Type B pancreatic cell (in vitro differentiated cells): Measurements from ENCODE around the gene OR10A6. TPM values are rescaled to one million over a fixed set of nuclear protein-coding genes. Genes with fewer than 3 reads are reported as not detected.

ENCODE experiments used
- DNase-seq: peaks from one replicate; pipeline ENCODE4 v3.0.0; 2021; ENCODE audit warnings: mixed read lengths; ENCODE audit not compliant: unreplicated experiment; ENCODE audit errors: extremely low spot score
- H3K27ac Mint-ChIP-seq: 2 replicates; pipeline ENCODE4 v1.8.0; 2021; ENCODE audit warnings: mild to moderate bottlenecking, mixed read lengths
- H3K27me3 Mint-ChIP-seq: 2 replicates; pipeline ENCODE4 v1.8.0; 2021; ENCODE audit warnings: mixed read lengths
- H3K36me3 Mint-ChIP-seq: 2 replicates; pipeline ENCODE4 v1.8.0; 2021; ENCODE audit warnings: mixed read lengths
- H3K4me1 Mint-ChIP-seq: one replicate; pipeline ENCODE4 v1.8.0; 2021; ENCODE audit warnings: mixed read lengths; ENCODE audit not compliant: unreplicated experiment
- H3K4me3 Mint-ChIP-seq: 2 replicates; pipeline ENCODE4 v1.8.0; 2021; ENCODE audit warnings: mild to moderate bottlenecking, mixed read lengths
- H3K9me3 Mint-ChIP-seq: 2 replicates; pipeline ENCODE4 v1.8.0; 2021; ENCODE audit warnings: mixed read lengths
- total RNA-seq: library from RNA; stranded (reverse); gene quantifications from 2 replicates; pipeline ENCODE4 v1.2.1, GENCODE V29; 2021; ENCODE audit warnings: low replicate concordance
- TF ChIP-seq, protein P1 (sequence below): fragments of 200-600 bp; sonication (generic); conservative IDR thresholded peaks from 2 replicates; pipeline ENCODE4 v1.5.0; 2021; ENCODE audit warnings: antibody characterized with exemption, mild to moderate bottlenecking

OR10A6 gene
- total RNA-seq, 1 donor from 2014 or later = not detected

DNA sequence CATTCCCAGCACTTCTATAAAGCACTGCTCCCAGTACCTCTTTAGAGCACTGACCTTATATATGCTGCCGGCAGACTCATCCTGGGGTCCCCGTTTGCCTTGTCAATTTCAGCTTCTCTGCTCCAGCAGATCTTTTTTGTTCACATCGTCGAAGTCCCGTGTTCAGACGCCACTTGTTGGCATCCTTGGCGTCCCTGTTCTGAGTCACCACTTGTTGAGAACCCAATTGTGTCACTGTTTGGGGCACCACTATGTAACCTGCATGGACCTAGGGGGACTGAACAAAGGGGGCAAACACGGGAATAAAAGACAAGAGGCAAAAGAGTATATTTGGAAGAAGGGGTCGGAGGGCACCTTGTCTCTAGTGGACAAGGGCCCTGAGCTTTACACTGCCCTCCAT lies 25.5 kb downstream of the OR10A6 start:
- Mint-ChIP-seq H3K9me3 (no peaks in the 10 kb centered on the region), H3K27me3 (no peaks in the 10 kb centered on the region), H3K4me3 (peak overlapping the region; percentile 68), H3K27ac (peak overlapping the region; percentile 97), H3K36me3 (no peaks in the 10 kb centered on the region), H3K4me1 (peaks cover 26% of the 10 kb centered on the region)
- no peak for DNase-seq
- TF ChIP-seq, protein P1, sequence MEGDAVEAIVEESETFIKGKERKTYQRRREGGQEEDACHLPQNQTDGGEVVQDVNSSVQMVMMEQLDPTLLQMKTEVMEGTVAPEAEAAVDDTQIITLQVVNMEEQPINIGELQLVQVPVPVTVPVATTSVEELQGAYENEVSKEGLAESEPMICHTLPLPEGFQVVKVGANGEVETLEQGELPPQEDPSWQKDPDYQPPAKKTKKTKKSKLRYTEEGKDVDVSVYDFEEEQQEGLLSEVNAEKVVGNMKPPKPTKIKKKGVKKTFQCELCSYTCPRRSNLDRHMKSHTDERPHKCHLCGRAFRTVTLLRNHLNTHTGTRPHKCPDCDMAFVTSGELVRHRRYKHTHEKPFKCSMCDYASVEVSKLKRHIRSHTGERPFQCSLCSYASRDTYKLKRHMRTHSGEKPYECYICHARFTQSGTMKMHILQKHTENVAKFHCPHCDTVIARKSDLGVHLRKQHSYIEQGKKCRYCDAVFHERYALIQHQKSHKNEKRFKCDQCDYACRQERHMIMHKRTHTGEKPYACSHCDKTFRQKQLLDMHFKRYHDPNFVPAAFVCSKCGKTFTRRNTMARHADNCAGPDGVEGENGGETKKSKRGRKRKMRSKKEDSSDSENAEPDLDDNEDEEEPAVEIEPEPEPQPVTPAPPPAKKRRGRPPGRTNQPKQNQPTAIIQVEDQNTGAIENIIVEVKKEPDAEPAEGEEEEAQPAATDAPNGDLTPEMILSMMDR = no peak

DNA sequence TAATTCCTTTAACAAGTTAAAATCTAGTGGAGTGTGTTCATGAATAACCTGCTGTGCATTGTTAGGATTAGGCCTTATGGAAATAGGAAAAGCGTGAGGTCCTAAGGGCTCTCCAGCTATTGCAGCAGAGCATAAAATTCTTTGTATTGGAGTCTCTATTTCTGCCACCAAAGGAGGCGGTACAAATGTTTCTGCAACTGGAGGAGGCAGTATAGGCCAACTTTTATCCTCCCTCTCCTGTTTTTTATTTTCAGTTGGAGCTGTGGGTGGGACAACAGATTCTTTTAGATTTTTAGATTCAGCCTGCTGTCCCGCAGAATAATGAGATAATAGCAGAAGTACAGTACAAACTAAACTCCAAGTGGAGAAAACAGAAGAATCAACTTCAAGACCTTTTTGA lies 26.2 kb downstream of the OR10A6 start:
- Mint-ChIP-seq H3K9me3 (no peaks in the 10 kb centered on the region), H3K4me3 (peak overlapping the region; percentile 68), H3K27ac (peak overlapping the region; percentile 97), H3K27me3 (no peaks in the 10 kb centered on the region), H3K4me1 (peaks cover 26% of the 10 kb centered on the region), H3K36me3 (no peaks in the 10 kb centered on the region)
- TF ChIP-seq, protein P1 = peak; percentile 23
- DNase-seq = no peak

DNA sequence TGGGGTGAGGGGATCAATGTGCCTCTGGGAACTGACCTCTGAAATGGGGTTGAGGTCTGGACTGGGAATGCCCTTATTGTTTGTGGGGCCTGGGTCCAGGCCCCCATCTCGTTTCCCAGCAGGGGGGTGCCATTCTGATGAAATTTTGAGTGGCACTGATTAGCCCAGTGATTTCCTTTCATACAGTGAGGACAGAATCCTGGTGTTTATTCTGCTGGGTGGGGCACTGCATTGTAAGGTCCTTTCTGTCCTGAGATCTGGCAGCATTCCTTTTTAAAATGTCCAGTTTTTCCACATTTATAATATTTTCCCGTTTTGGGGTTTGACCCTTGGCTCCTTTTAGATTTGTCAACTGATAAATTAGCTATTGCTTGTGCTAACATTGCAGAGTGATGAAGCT lies 27.1 kb downstream of the OR10A6 start:
- Mint-ChIP-seq H3K36me3 (no peaks in the 10 kb centered on the region), H3K27me3 (no peaks in the 10 kb centered on the region), H3K4me1 (peaks cover 26% of the 10 kb centered on the region), H3K27ac (peak overlapping the region; percentile 97), H3K9me3 (no peaks in the 10 kb centered on the region), H3K4me3 (peak overlapping the region; percentile 44)
- TF ChIP-seq, protein P1 = no peak
- no peak for DNase-seq

DNA sequence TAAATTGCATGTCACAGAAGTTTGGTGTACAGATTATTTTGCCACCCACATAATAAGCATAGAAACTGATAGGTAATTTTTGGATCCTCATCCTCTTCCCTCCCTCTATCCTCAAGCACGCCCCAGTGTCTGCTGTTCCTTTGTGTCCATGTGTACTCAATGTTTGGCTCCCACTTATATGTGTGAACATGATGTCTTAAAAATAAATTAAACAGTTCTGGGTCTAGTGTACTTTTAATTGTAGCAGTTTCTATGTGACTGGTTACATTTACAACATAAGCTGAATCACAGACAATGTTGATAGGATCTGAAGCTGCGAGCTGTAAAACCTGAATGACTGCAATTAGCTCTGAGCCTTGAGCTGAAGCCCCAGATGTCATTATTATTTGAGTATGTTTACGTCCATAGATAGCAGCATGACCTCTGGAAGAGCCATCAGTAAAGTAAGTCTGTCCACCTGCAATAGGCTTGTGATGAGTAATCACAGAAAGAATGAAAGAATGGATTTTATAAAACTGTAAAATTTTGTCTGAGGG lies 29.7 kb downstream of the OR10A6 start:
- no peaks in the 10 kb centered on the region for H3K9me3 Mint-ChIP-seq
- TF ChIP-seq, protein P1 = no peak
- no peak for DNase-seq
- H3K27me3 Mint-ChIP-seq = no peaks in the 10 kb centered on the region
- H3K4me3 Mint-ChIP-seq = peak overlapping the region; percentile 46
- H3K36me3 Mint-ChIP-seq = no peaks in the 10 kb centered on the region
- peaks cover 26% of the 10 kb centered on the region for H3K4me1 Mint-ChIP-seq
- peak overlapping the region; percentile 65 for H3K27ac Mint-ChIP-seq

DNA sequence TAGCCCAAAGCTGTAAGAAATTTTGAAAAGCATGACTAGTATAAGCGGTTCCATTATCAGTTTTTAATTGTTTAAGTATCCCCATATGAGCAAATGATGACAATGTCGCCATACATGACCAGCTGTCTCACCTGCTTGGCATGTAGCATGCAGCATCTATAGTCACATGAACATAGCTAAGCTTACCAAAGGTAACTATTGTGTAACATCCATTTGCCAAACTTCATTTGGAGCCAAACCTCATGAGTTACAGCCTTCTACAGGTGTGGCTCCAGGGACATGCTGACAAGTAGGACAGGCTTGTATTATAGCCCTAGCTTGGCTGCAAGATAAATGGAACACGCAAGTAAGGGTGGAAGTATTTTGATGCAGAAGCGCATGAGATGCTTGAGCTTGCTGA lies 30.4 kb downstream of the OR10A6 start:
- no peaks in the 10 kb centered on the region for H3K27me3 Mint-ChIP-seq
- no peak for DNase-seq
- no peaks in the 10 kb centered on the region for H3K9me3 Mint-ChIP-seq
- no peaks in the 10 kb centered on the region for H3K36me3 Mint-ChIP-seq
- peaks cover 19% of the 10 kb centered on the region for H3K4me1 Mint-ChIP-seq
- TF ChIP-seq, protein P1 = no peak
- H3K4me3 Mint-ChIP-seq = no peak overlapping the region
- H3K27ac Mint-ChIP-seq = peak overlapping the region; percentile 65

DNA sequence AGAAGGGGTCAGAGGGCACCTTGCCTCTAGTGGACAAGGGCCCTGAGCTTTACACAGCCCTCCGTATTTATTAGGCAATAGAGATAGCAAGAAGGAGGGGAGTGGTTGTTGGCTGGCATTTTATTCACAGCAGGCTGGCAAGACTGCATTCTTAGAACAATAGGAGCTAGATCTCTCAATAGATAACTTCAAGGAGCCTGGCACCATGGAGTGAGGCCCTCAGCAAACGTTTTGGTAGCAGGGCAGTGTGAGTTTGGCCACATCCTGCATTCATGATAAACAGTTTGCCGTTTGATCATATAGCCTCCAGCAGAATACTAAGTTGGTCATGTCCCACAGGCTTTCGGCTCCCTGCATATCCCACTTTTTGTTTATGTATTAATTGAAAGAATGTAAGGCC lies 31.6 kb downstream of the OR10A6 start:
- no peaks in the 10 kb centered on the region for H3K27me3 Mint-ChIP-seq
- DNase-seq = no peak
- no peak overlapping the region for H3K4me3 Mint-ChIP-seq
- no peaks in the 10 kb centered on the region for H3K36me3 Mint-ChIP-seq
- TF ChIP-seq, protein P1 = no peak
- no peaks in the 10 kb centered on the region for H3K9me3 Mint-ChIP-seq
- peaks cover 11% of the 10 kb centered on the region for H3K4me1 Mint-ChIP-seq
- no peak overlapping the region for H3K27ac Mint-ChIP-seq
